HEK293 (cell line): ENCODE results near the gene FGFR4.

Experiments
- CTCF ChIP-seq: fragments of 450-650 bp; formaldehyde crosslinking; IDR thresholded peaks from 2 replicates; pipeline ENCODE4 v1.5.1; 2016; ENCODE audit warnings: missing biosample characterization, missing genetic modification characterization
- EGR2 ChIP-seq: fragments of 450-650 bp; formaldehyde crosslinking; IDR thresholded peaks from 2 replicates; pipeline ENCODE4 v1.5.1; 2016; ENCODE audit warnings: low read depth, missing biosample characterization, missing genetic modification characterization
- GLIS1 ChIP-seq: fragments of 450-650 bp; formaldehyde crosslinking; IDR thresholded peaks from 2 replicates; pipeline ENCODE4 v1.5.1; 2016; ENCODE audit warnings: missing biosample characterization, missing genetic modification characterization
- KLF8 ChIP-seq: fragments of 450-650 bp; formaldehyde crosslinking; IDR thresholded peaks from 2 replicates; pipeline ENCODE4 v1.5.1; 2016; ENCODE audit warnings: missing biosample characterization, missing genetic modification characterization
- PRDM1 ChIP-seq: fragments of 450-650 bp; formaldehyde crosslinking; IDR thresholded peaks from 2 replicates; pipeline ENCODE4; 2016; ENCODE audit warnings: missing biosample characterization, missing genetic modification characterization
- SP7 ChIP-seq: fragments of 450-650 bp; formaldehyde crosslinking; IDR thresholded peaks from 2 replicates; pipeline ENCODE4 v1.5.1; 2016; ENCODE audit warnings: missing biosample characterization, missing genetic modification characterization
- ZBTB26 ChIP-seq: fragments of 450-650 bp; formaldehyde crosslinking; optimal IDR thresholded peaks from 2 replicates; pipeline ENCODE3; 2016; ENCODE audit warnings: missing biosample characterization, mild to moderate bottlenecking, missing genetic modification characterization
- ZFHX2 ChIP-seq: fragments of 450-650 bp; formaldehyde crosslinking; conservative IDR thresholded peaks from 2 replicates; pipeline ENCODE4 v1.5.1; 2016; ENCODE audit warnings: missing biosample characterization, missing genetic modification characterization
- ZFP69B ChIP-seq: fragments of 450-650 bp; formaldehyde crosslinking; IDR thresholded peaks from 2 replicates; pipeline ENCODE4 v1.5.1; 2016; ENCODE audit warnings: missing biosample characterization, missing genetic modification characterization
- ZNF121 ChIP-seq: fragments of 450-650 bp; formaldehyde crosslinking; IDR thresholded peaks from 2 replicates; pipeline ENCODE4 v1.5.1; 2016; ENCODE audit warnings: missing biosample characterization, missing genetic modification characterization
- ZNF140 ChIP-seq: fragments of 450-650 bp; formaldehyde crosslinking; IDR thresholded peaks from 2 replicates; pipeline ENCODE4 v1.5.1; 2016; ENCODE audit warnings: missing biosample characterization, missing genetic modification characterization
- ZNF16 ChIP-seq: fragments of 450-650 bp; formaldehyde crosslinking; IDR thresholded peaks from 2 replicates; pipeline ENCODE4 v1.5.1; 2016; ENCODE audit warnings: low read depth, missing biosample characterization, missing genetic modification characterization
- ZNF174 ChIP-seq: fragments of 450-650 bp; formaldehyde crosslinking; IDR thresholded peaks from 2 replicates; pipeline ENCODE4 v1.5.0; 2017; ENCODE audit warnings: missing biosample characterization, mild to moderate bottlenecking, missing genetic modification characterization
- ZNF223 ChIP-seq: fragments of 450-650 bp; formaldehyde crosslinking; IDR thresholded peaks from 2 replicates; pipeline ENCODE4 v1.5.1; 2016; ENCODE audit warnings: missing biosample characterization, missing genetic modification characterization
- ZNF266 ChIP-seq: fragments of 450-650 bp; formaldehyde crosslinking; IDR thresholded peaks from 2 replicates; pipeline ENCODE4 v1.5.1; 2016; ENCODE audit warnings: missing biosample characterization, missing genetic modification characterization, low read depth
- ZNF280D ChIP-seq: fragments of 450-650 bp; formaldehyde crosslinking; IDR thresholded peaks from 2 replicates; pipeline ENCODE4 v1.5.1; 2016; ENCODE audit warnings: missing biosample characterization, missing genetic modification characterization
- ZNF311 ChIP-seq: fragments of 450-650 bp; formaldehyde crosslinking; IDR thresholded peaks from 2 replicates; pipeline ENCODE4 v1.5.1; 2017; ENCODE audit warnings: missing biosample characterization, missing genetic modification characterization, borderline replicate concordance
- ZNF335 ChIP-seq: fragments of 450-650 bp; formaldehyde crosslinking; conservative IDR thresholded peaks from 2 replicates; pipeline ENCODE4 v1.5.1; 2016; ENCODE audit warnings: missing biosample characterization, missing genetic modification characterization
- ZNF37A ChIP-seq: fragments of 450-650 bp; IDR thresholded peaks from 2 replicates; pipeline ENCODE4 v1.5.1; 2018; ENCODE audit warnings: missing biosample characterization, missing genetic modification characterization
- ZNF391 ChIP-seq: fragments of 450-650 bp; formaldehyde crosslinking; IDR thresholded peaks from 2 replicates; pipeline ENCODE4 v1.5.1; 2016; ENCODE audit warnings: low read depth, missing biosample characterization, missing genetic modification characterization, borderline replicate concordance
- ZNF423 ChIP-seq: fragments of 450-650 bp; formaldehyde crosslinking; IDR thresholded peaks from 2 replicates; pipeline ENCODE4 v1.5.1; 2016; ENCODE audit warnings: missing biosample characterization, missing genetic modification characterization
- ZNF473 ChIP-seq: fragments of 450-650 bp; formaldehyde crosslinking; IDR thresholded peaks from 2 replicates; pipeline ENCODE4 v1.5.1; 2017; ENCODE audit warnings: missing biosample characterization, missing genetic modification characterization
- ZNF549 ChIP-seq: fragments of 450-650 bp; IDR thresholded peaks from 2 replicates; pipeline ENCODE4 v1.5.1; 2018; ENCODE audit warnings: missing biosample characterization, missing genetic modification characterization, mild to moderate bottlenecking, inconsistent platforms, moderate library complexity
- ZNF555 ChIP-seq: fragments of 450-650 bp; formaldehyde crosslinking; conservative IDR thresholded peaks from 2 replicates; pipeline ENCODE4 v1.5.1; 2017; ENCODE audit warnings: missing biosample characterization, mild to moderate bottlenecking, missing genetic modification characterization, inconsistent platforms
- ZNF558 ChIP-seq: fragments of 450-650 bp; formaldehyde crosslinking; IDR thresholded peaks from 2 replicates; pipeline ENCODE4 v1.5.1; 2016; ENCODE audit warnings: missing biosample characterization, missing genetic modification characterization
- ZNF580 ChIP-seq: fragments of 450-650 bp; formaldehyde crosslinking; IDR thresholded peaks from 2 replicates; pipeline ENCODE4 v1.5.1; 2016; ENCODE audit warnings: missing biosample characterization, missing genetic modification characterization
- ZNF621 ChIP-seq: fragments of 450-650 bp; formaldehyde crosslinking; IDR thresholded peaks from 2 replicates; pipeline ENCODE4 v1.5.1; 2017; ENCODE audit warnings: missing biosample characterization, missing genetic modification characterization
- ZNF623 ChIP-seq: fragments of 450-650 bp; formaldehyde crosslinking; IDR thresholded peaks from 2 replicates; pipeline ENCODE4 v1.5.1; 2016; ENCODE audit warnings: missing biosample characterization, missing genetic modification characterization
- ZNF658 ChIP-seq: fragments of 450-650 bp; formaldehyde crosslinking; IDR thresholded peaks from 2 replicates; pipeline ENCODE4; 2016; ENCODE audit warnings: missing biosample characterization, missing genetic modification characterization
- ZNF660 ChIP-seq: fragments of 450-650 bp; IDR thresholded peaks from 2 replicates; pipeline ENCODE4 v1.5.1; 2018; ENCODE audit warnings: missing biosample characterization, mild to moderate bottlenecking, missing genetic modification characterization
- ZNF664 ChIP-seq: fragments of 450-650 bp; formaldehyde crosslinking; IDR thresholded peaks from 2 replicates; pipeline ENCODE4 v1.5.1; 2016; ENCODE audit warnings: missing biosample characterization, missing genetic modification characterization
- ZSCAN16 ChIP-seq: fragments of 450-650 bp; formaldehyde crosslinking; IDR thresholded peaks from 2 replicates; pipeline ENCODE4 v1.5.1; 2016; ENCODE audit warnings: missing biosample characterization, missing genetic modification characterization
- TF ChIP-seq, protein P1 (sequence below): fragments of 450-650 bp; formaldehyde crosslinking; IDR thresholded peaks from 2 replicates; pipeline ENCODE4 v1.5.1; 2016; ENCODE audit warnings: missing biosample characterization, missing genetic modification characterization, low read depth

Gene FGFR4

GRCh38 chr5:177113566-177114424, 27.1 kb downstream of the FGFR4 start (continued):
- no peak for TF ChIP-seq ZNF16 (tag by site-specific recombination)
- TF ChIP-seq ZNF280D (tag by site-specific recombination) = no peak
- 0 out of 2 replicates have a peak, but pooled peaks have one; percentile 11 for TF ChIP-seq PRDM1 (tag by site-specific recombination)
- TF ChIP-seq ZSCAN16 = no peak
- TF ChIP-seq ZNF549 (tag by site-specific recombination) = no peak
- no peak for TF ChIP-seq ZNF621 (tag by site-specific recombination)
- TF ChIP-seq ZFP69B (tag by site-specific recombination) = no peak; the same call in 1 of the 2 replicates
- no peak; the same call in 1 of the 2 replicates for TF ChIP-seq ZNF660
- peak; percentile 20; the same call in 1 of the 2 replicates for TF ChIP-seq ZNF335 (tag by site-specific recombination)
- peak; percentile 98 for TF ChIP-seq CTCF (tag by site-specific recombination)
- TF ChIP-seq ZNF658 (tag by site-specific recombination) = no peak
- TF ChIP-seq ZNF473 = no peak
- TF ChIP-seq ZNF266 = no peak
- no peak for TF ChIP-seq ZNF311 (tag by site-specific recombination)
- no peak for TF ChIP-seq ZNF140 (tag by site-specific recombination)
- TF ChIP-seq ZNF121 (tag by site-specific recombination) = no peak
- TF ChIP-seq ZBTB26 (tag by site-specific recombination) = no peak
- no peak for TF ChIP-seq ZNF664 (tag by site-specific recombination)
- TF ChIP-seq SP7 = peak; percentile 48; the same call in 1 of the 2 replicates
- no peak for TF ChIP-seq ZNF623 (tag by site-specific recombination)
- no peak for TF ChIP-seq ZNF558 (tag by site-specific recombination)
- TF ChIP-seq EGR2 = no peak
- no peak for TF ChIP-seq ZFHX2 (tag by site-specific recombination)
- TF ChIP-seq ZNF580 (tag by site-specific recombination) = no peak
- TF ChIP-seq ZNF423 (tag by site-specific recombination) = no peak
- TF ChIP-seq ZNF223 (tag by site-specific recombination) = no peak
- no peak for TF ChIP-seq ZNF37A (tag by site-specific recombination)
- peak; percentile 62; the same call in 1 of the 2 replicates for TF ChIP-seq ZNF391 (tag by site-specific recombination)
- no peak for TF ChIP-seq ZNF555
- TF ChIP-seq ZNF174 = no peak
- TF ChIP-seq GLIS1 = no peak
- 0 out of 2 replicates have a peak, but pooled peaks have one; percentile 22 for TF ChIP-seq KLF8 (tag by site-specific recombination)
- TF ChIP-seq, protein P1, sequence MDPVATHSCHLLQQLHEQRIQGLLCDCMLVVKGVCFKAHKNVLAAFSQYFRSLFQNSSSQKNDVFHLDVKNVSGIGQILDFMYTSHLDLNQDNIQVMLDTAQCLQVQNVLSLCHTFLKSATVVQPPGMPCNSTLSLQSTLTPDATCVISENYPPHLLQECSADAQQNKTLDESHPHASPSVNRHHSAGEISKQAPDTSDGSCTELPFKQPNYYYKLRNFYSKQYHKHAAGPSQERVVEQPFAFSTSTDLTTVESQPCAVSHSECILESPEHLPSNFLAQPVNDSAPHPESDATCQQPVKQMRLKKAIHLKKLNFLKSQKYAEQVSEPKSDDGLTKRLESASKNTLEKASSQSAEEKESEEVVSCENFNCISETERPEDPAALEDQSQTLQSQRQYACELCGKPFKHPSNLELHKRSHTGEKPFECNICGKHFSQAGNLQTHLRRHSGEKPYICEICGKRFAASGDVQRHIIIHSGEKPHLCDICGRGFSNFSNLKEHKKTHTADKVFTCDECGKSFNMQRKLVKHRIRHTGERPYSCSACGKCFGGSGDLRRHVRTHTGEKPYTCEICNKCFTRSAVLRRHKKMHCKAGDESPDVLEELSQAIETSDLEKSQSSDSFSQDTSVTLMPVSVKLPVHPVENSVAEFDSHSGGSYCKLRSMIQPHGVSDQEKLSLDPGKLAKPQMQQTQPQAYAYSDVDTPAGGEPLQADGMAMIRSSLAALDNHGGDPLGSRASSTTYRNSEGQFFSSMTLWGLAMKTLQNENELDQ (tag by site-specific recombination) = no peak
